HCT116 (cell line): Measurements from ENCODE around the gene SCPEP1. TPM values are rescaled to one million over a fixed set of nuclear protein-coding genes. Genes with fewer than 3 reads are reported as not detected.

Experiments
- ATAC-seq: fragments of 200-7000 bp; cut with Tn5 transposase; 2 replicates; pipeline ENCODE4 v1.9.1; 2020; ENCODE audit warnings: mild to moderate bottlenecking, moderate library complexity
- BruUV-seq: library from RNA; stranded (reverse); fragments of 400-500 nt; replicated peaks from 2 replicates; lab custom pipeline; 2021; lab: Mats Ljungman, UMichigan
- CTCF ChIA-PET: fragments of 300-600 bp; sonication (Branson Sonifier 250); formaldehyde crosslinking; loops from one replicate; lab custom pipeline; 2021; ENCODE audit warnings: antibody characterized with exemption; lab: Charles Lee
- POLR2A ChIA-PET: fragments of 300-600, 350-600 bp; sonication (Branson Sonifier 250); formaldehyde crosslinking; loops from one replicate; lab custom pipeline; 2021; ENCODE audit warnings: antibody characterized with exemption; lab: Charles Lee
- RAD21 ChIA-PET, 2 experiments: fragments of 300-600 bp; sonication (Branson Sonifier 250); formaldehyde crosslinking; loops; one replicate each; lab custom pipeline; 2023; ENCODE audit warnings: low total read pairs in 2 of 2; ENCODE audit not compliant: uncharacterized antibody in 2 of 2, unreplicated experiment in 2 of 2, low non-redundant PET in 1 of 2; lab: Charles Lee
- DNase-seq: peaks from one replicate; pipeline ENCODE4 v3.0.0-alpha.2; 2010; ENCODE audit warnings: low read depth, low spot score
- H2AFZ ChIP-seq: fragments of 200-600 bp; shearing (Covaris generic), sonication (generic); 2 replicates; pipeline ENCODE4 v1.6.1; 2017; ENCODE audit warnings: low read depth, mixed run types, mixed read lengths, antibody characterized with exemption, low read length; ENCODE audit not compliant: poor library complexity, severe bottlenecking
- H3K27ac ChIP-seq: 2 replicates; pipeline ENCODE4 v1.5.1; 2012; ENCODE audit warnings: low read depth, low read length
- H3K27me3 ChIP-seq: fragments of 200-600 bp; sonication (generic); 2 replicates; pipeline ENCODE4 v1.6.1; 2016; ENCODE audit warnings: mixed run types, low read length, mixed read lengths; ENCODE audit not compliant: insufficient read depth
- H3K36me3 ChIP-seq, 2 experiments: fragments of 200-500 bp in 1 of 2; fragments of 200-600 bp in 1 of 2; sonication (Bioruptor generic) in 1 of 2; sonication (generic) in 1 of 2; 2 replicates each; pipeline versions ENCODE4 v1.5.1 to v1.6.1; 2014 to 2016; ENCODE audit warnings: low read length in 2 of 2, inconsistent platforms in 1 of 2, mixed read lengths in 1 of 2, mixed run types in 1 of 2; ENCODE audit not compliant: insufficient read depth in 2 of 2, control insufficient read depth in 1 of 2
- H3K4me1 ChIP-seq, 2 experiments: fragments of 200-600 bp in 1 of 2; sonication (generic) in 1 of 2; 2 replicates each; pipeline versions ENCODE4 v1.5.1 to v1.6.1; 2012 to 2017; ENCODE audit warnings: low read length in 2 of 2, inconsistent platforms in 1 of 2, mild to moderate bottlenecking in 1 of 2, mixed read lengths in 1 of 2, mixed run types in 1 of 2, moderate library complexity in 1 of 2; ENCODE audit not compliant: insufficient read depth in 2 of 2, control insufficient read depth in 1 of 2
- H3K4me2 ChIP-seq: fragments of 200-600 bp; sonication (generic); 2 replicates; pipeline ENCODE4 v1.6.1; 2017; ENCODE audit warnings: mixed run types, low read length, mixed read lengths
- H3K4me3 ChIP-seq, 2 experiments: fragments of 200-600 bp in 1 of 2; sonication (generic) in 1 of 2; replicated peaks in 1 of 2; 2 replicates each; pipeline ENCODE4 v1.5.1; 2011 to 2016; ENCODE audit warnings: low read length in 2 of 2, control low read depth in 1 of 2, low read depth in 1 of 2, mild to moderate bottlenecking in 1 of 2, mixed read lengths in 1 of 2, mixed run types in 1 of 2
- H3K79me2 ChIP-seq: fragments of 200-600 bp; sonication (generic); 2 replicates; pipeline ENCODE4 v1.6.1; 2017; ENCODE audit warnings: mild to moderate bottlenecking, mixed run types, low read length, moderate library complexity, mixed read lengths; ENCODE audit not compliant: insufficient read depth
- H3K9ac ChIP-seq: fragments of 200-600 bp; sonication (generic); 2 replicates; pipeline ENCODE4 v1.6.1; 2016; ENCODE audit warnings: low read length, mixed read lengths
- H3K9me2 ChIP-seq: fragments of 200-600 bp; sonication (generic), shearing (Covaris generic); 2 replicates; pipeline ENCODE4 v1.6.1; 2017; ENCODE audit warnings: mixed run types, mild to moderate bottlenecking, moderate library complexity; ENCODE audit not compliant: insufficient read depth
- H3K9me3 ChIP-seq, 2 experiments: fragments of 200-500 bp in 1 of 2; fragments of 200-600 bp in 1 of 2; sonication (Bioruptor generic) in 1 of 2; sonication (generic) in 1 of 2; 2 replicates each; pipeline ENCODE4 v1.6.1; 2014 to 2017; ENCODE audit warnings: low read length in 2 of 2, mixed read lengths in 2 of 2, inconsistent platforms in 1 of 2, low read depth in 1 of 2, mild to moderate bottlenecking in 1 of 2, mixed run types in 1 of 2, moderate library complexity in 1 of 2; ENCODE audit not compliant: control insufficient read depth in 1 of 2, insufficient read depth in 1 of 2
- H4K20me1 ChIP-seq: fragments of 200-600 bp; sonication (generic), shearing (Covaris generic); 2 replicates; pipeline ENCODE4 v1.6.1; 2017; ENCODE audit warnings: mixed run types, mild to moderate bottlenecking, moderate library complexity; ENCODE audit not compliant: insufficient read depth
- CEBPB ChIP-seq: IDR thresholded peaks from 2 replicates; pipeline ENCODE4 v1.6.1; 2012; ENCODE audit warnings: low read depth
- CTCF ChIP-seq, 3 experiments: fragments of 200-600 bp in 1 of 3; sonication (generic) in 1 of 3; IDR thresholded peaks in 2 of 3; conservative IDR thresholded peaks in 1 of 3; 2 replicates each; pipeline ENCODE4 v1.5.1; 2012 to 2017; ENCODE audit warnings: low read depth in 2 of 3, low read length in 2 of 3, antibody characterized with exemption in 1 of 3, borderline replicate concordance in 1 of 3, control low read depth in 1 of 3, mild to moderate bottlenecking in 1 of 3, mixed read lengths in 1 of 3, mixed run types in 1 of 3, moderate library complexity in 1 of 3; ENCODE audit not compliant: insufficient read depth in 1 of 3
- JUND ChIP-seq: IDR thresholded peaks from 2 replicates; pipeline ENCODE4 v1.6.1; 2012
- RAD21 ChIP-seq: IDR thresholded peaks from 2 replicates; pipeline ENCODE4 v1.6.1; 2012; ENCODE audit warnings: low read depth, mild to moderate bottlenecking
- intact Hi-C: fragments of 100-400 bp; cut with micrococcal nuclease; formaldehyde crosslinking; loops from 2 replicates; pipeline ENCODE4 v1.10.0; 2022
- total RNA-seq: library from RNA; stranded (reverse); gene quantifications from one replicate; pipeline ENCODE4 v1.2.1, GENCODE V29; 2021; ENCODE audit not compliant: unreplicated experiment

SCPEP1 gene
- total RNA-seq, 1 experiment from 2014 or later = 28.3 TPM

- no peak overlapping the region for H3K27ac ChIP-seq
- no peak overlapping the region for H3K4me3 ChIP-seq
- no peaks in the 10 kb centered on the region for H3K79me2 ChIP-seq
- ATAC-seq = no peak
- intact Hi-C loops = no loop called here
- no peaks in the 10 kb centered on the region for H3K36me3 ChIP-seq
- H3K9me3 ChIP-seq = peaks cover 22 to 23% of the 10 kb centered on the region in 2 experiments; a peak in 3 of 4 replicates
- POLR2A ChIA-PET = no interaction called here
- peaks cover 0 to 6% of the 10 kb centered on the region in 2 experiments; a peak in 1 of 4 replicates for H3K4me1 ChIP-seq
- CTCF ChIA-PET = no interaction called here
- no peaks in the 10 kb centered on the region for H3K27me3 ChIP-seq
- H3K9ac ChIP-seq = no peak overlapping the region
- RAD21 ChIA-PET = no interaction called here
- H3K9me2 ChIP-seq = no peaks in the 10 kb centered on the region
- no TSS peak for BruUV-seq
- no peak overlapping the region for H2AFZ ChIP-seq
- no peak for DNase-seq
- no peak for TF ChIP-seq CEBPB
- no peak overlapping the region for H3K4me2 ChIP-seq
- H4K20me1 ChIP-seq = no peaks in the 10 kb centered on the region
These were observed 49.9 kb downstream of the SCPEP1 start for GRCh38 chr17:57027852-57028251.

- ChIA-PET RAD21 (no interaction called here), CTCF (no interaction called here), POLR2A (interaction anchor here (1.2 kb wide), 1 partner anchor 11 kb away, joined by 4 read pairs; no protein-coding TSS in a partner anchor)
- DNase-seq (no peak), ATAC-seq (no peak)
- Histone ChIP-seq H3K9ac (no peak overlapping the region), H3K36me3 (no peaks in the 10 kb centered on the region), H3K4me1 (peaks cover 16 to 17% of the 10 kb centered on the region in 2 experiments; a peak in 2 of 4 replicates), H3K4me2 (no peak overlapping the region), H3K79me2 (no peaks in the 10 kb centered on the region), H3K27me3 (peaks cover 9% of the 10 kb centered on the region; the same call in 1 of the 2 replicates), H3K9me2 (no peaks in the 10 kb centered on the region), H4K20me1 (no peaks in the 10 kb centered on the region), H3K27ac (no peak overlapping the region), H2AFZ (no peak overlapping the region), H3K4me3 (no peak overlapping the region), H3K9me3 (peaks cover 9 to 12% of the 10 kb centered on the region in 2 experiments; a peak in 3 of 4 replicates)
- intact Hi-C loops = no loop called here
- TF ChIP-seq JUND (no peak), RAD21 (no peak), CTCF (IDR thresholded peaks at IDR 0.05 in 2 of 3, conservative IDR thresholded peaks at IDR 0.05 in 1 of 3; ENCODE audit: borderline replicate concordance in 1 of 3, insufficient read depth in 1 of 3, low read depth in 2 of 3, low read length in 2 of 3) (no peak)
- BruUV-seq = no TSS peak
These were observed 54.4 kb downstream of the SCPEP1 start for GRCh38 chr17:57032343-57032742.
